HG03378 (cell line): ENCODE results near the gene HOXC4.
"Not testable (repeated sequence)": the region's sequence is repeated elsewhere in the genome, so short reads cannot be mapped to it uniquely, and the experiment has no call there.

Source experiments
- ATAC-seq: cut with Tn5 transposase; IDR thresholded peaks from one replicate; pipeline ENCODE4 v1.9.1; 2021; ENCODE audit warnings: mild to moderate bottlenecking, moderate library complexity; ENCODE audit not compliant: unreplicated experiment

The HOXC4 gene

GRCh38 chr12:54081581-54082396 is 28.2 kb downstream of the HOXC4 start:
- ATAC-seq, result not testable (repeated sequence)

- ATAC-seq, result no peak
Measured at GRCh38 chr12:54082397-54082892, 28.8 kb downstream of the HOXC4 start.

GRCh38 chr12:54088011-54088410 is 34.4 kb downstream of the HOXC4 start:
- not testable (repeated sequence) for ATAC-seq

- not testable (repeated sequence) for ATAC-seq
Measured at GRCh38 chr12:54089465-54089864, 35.8 kb downstream of the HOXC4 start.

GRCh38 chr12:54090312-54090711 is 36.7 kb downstream of the HOXC4 start:
- not testable (repeated sequence) for ATAC-seq

GRCh38 chr12:54092943-54093342 is 39.3 kb downstream of the HOXC4 start:
- not testable (repeated sequence) for ATAC-seq

- ATAC-seq, result not testable (repeated sequence)
Measured at GRCh38 chr12:54095928-54096327, 42.3 kb downstream of the HOXC4 start.

- ATAC-seq, result not testable (repeated sequence)
Measured at GRCh38 chr12:54098644-54099043, 45.0 kb downstream of the HOXC4 start.

- ATAC-seq, result not testable (repeated sequence)
Measured at GRCh38 chr12:54100588-54100987, 47.0 kb downstream of the HOXC4 start.

- not testable (repeated sequence) for ATAC-seq
Measured at GRCh38 chr12:54102223-54102622, 48.6 kb downstream of the HOXC4 start.

- ATAC-seq, result not testable (repeated sequence)
Measured at GRCh38 chr12:54103827-54104226, 50.2 kb downstream of the HOXC4 start.
